Activated naive CD4-positive, alpha-beta T cell treated with anti-CD3 and anti-CD28 coated beads, Interleukin-2, amount 50 U/mL, for 24 hours (primary cell): ENCODE results near the gene TBC1D10A.

ENCODE experiments used
- H3K27ac Mint-ChIP-seq: one replicate; pipeline ENCODE4 v1.8.0; 2021; ENCODE audit warnings: mild to moderate bottlenecking, mixed read lengths
- H3K27me3 Mint-ChIP-seq: one replicate; pipeline ENCODE4 v1.8.0; 2021; ENCODE audit warnings: mixed read lengths
- H3K36me3 Mint-ChIP-seq: one replicate; pipeline ENCODE4 v1.8.0; 2021; ENCODE audit warnings: mixed read lengths
- H3K4me1 Mint-ChIP-seq: one replicate; pipeline ENCODE4 v1.8.0; 2021; ENCODE audit warnings: mixed read lengths
- H3K4me3 Mint-ChIP-seq: one replicate; pipeline ENCODE4 v1.8.0; 2021; ENCODE audit warnings: mild to moderate bottlenecking, mixed read lengths
- H3K9me3 Mint-ChIP-seq: one replicate; pipeline ENCODE4 v1.8.0; 2021; ENCODE audit warnings: mixed read lengths

Gene TBC1D10A

GRCh38 chr22:30326706-30327362, at the start of gene TBC1D10A:
Gene TBC1D10A, minus strand, starts transcription at chr22:30326941. Its CDS starts 60 bp downstream, at chr22:30326881.
- Mint-ChIP-seq H3K9me3 (no peaks in the 10 kb centered on the region), H3K36me3 (peaks cover 4% of the 10 kb centered on the region), H3K27ac (peak within 1 kb of the TSS; percentile 88), H3K4me3 (peak within 1 kb of the TSS; percentile 88), H3K4me1 (peaks cover 43% of the 10 kb centered on the region), H3K27me3 (no peaks in the 10 kb centered on the region)

GRCh38 chr22:30375312-30375849, 48.6 kb upstream of the TBC1D10A start:
- Mint-ChIP-seq H3K4me3 (no peak overlapping the region), H3K36me3 (no peaks in the 10 kb centered on the region), H3K27me3 (no peaks in the 10 kb centered on the region), H3K27ac (no peak overlapping the region), H3K9me3 (no peaks in the 10 kb centered on the region), H3K4me1 (no peaks in the 10 kb centered on the region)

DNA sequence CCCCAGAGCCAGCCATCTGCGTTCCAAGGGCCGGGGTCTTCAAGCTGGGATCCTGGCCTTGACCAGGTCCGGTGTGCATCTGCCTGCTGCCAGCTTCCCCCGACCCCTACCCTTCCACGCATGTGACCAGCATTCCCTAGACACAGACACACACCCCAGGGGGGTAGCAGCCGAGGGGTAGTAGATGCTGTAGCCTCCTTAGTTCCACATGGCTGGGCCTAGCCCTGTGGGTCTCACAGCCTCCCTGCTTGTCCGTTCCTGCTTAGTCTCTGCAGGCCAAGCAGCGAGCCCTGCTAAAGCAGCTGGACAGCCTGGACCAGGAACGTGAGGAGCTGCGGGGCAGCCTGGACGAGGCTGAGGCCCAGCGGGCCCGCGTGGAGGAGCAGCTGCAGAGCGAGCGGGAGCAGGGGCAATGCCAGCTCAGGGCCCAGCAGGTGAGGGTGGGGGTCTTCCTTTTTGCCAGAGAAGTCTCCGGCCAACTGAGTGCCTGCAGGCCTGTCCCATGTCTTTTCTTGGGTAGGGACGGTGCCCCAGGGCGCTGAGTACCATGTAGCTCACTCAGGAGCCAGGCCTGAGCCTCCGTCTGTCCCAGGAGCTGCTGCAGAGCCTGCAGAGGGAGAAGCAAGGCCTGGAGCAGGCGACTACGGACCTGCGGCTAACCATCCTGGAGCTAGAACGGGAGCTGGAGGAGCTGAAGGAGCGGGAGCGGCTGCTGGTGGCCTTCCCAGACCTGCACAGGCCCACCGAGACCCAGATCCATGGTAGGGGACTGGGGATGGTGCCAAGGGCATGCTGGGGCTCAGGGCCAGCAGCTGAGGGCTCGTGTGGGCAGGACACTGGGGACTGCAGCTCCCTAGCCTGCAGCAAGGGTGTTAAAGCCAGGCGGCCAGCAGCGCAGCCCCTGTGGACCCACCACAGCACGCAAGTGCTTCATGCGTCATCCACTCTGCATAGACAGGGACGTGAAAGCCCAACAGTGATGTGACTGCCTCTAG, 46.9 kb upstream of the TBC1D10A start:
- Mint-ChIP-seq H3K4me3 (no peak overlapping the region), H3K27me3 (no peaks in the 10 kb centered on the region), H3K27ac (no peak overlapping the region), H3K36me3 (no peaks in the 10 kb centered on the region), H3K4me1 (no peaks in the 10 kb centered on the region), H3K9me3 (no peaks in the 10 kb centered on the region)

DNA sequence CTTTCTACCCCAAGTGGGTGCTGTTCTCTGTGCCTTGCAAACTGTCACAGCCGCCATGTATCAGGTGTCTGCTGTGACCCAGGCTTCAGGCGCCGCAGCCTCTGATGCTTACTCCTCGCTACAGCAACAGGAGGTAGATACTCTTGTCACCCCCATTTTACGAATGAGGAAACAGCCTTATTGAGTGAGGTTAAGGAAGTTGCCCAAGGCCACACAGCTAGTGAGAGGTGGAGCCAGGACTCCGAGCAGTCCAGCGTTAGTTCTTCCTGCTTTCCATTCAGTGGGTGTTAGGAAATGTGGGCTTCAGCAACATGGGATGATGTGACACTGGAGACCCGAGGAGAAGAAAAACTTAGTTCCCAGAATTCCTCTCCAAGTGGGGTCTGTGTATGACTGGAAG, 46.2 kb upstream of the TBC1D10A start:
- H3K27ac Mint-ChIP-seq, result no peak overlapping the region
- no peaks in the 10 kb centered on the region for H3K36me3 Mint-ChIP-seq
- H3K4me3 Mint-ChIP-seq, result no peak overlapping the region
- H3K27me3 Mint-ChIP-seq, result no peaks in the 10 kb centered on the region
- H3K9me3 Mint-ChIP-seq, result no peaks in the 10 kb centered on the region
- no peaks in the 10 kb centered on the region for H3K4me1 Mint-ChIP-seq

DNA sequence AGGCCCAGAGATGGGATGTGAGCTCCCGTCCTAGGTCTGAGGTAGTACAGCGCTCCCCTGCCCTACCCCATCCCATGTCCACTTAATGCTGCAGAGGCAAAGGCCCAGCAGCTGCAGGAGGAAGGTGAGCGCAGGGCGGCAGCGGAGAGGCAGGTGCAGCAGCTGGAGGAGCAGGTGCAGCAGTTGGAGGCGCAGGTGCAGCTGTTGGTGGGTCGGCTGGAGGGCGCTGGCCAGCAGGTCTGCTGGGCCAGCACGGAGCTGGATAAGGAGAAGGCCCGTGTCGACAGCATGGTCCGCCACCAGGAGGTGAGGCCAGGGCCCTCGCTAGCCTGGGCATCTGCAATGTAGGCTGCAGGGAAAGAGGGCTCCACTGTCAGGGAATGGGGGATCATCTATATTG, 45.2 kb upstream of the TBC1D10A start:
- no peaks in the 10 kb centered on the region for H3K27me3 Mint-ChIP-seq
- H3K9me3 Mint-ChIP-seq, result no peaks in the 10 kb centered on the region
- no peaks in the 10 kb centered on the region for H3K4me1 Mint-ChIP-seq
- H3K27ac Mint-ChIP-seq, result no peak overlapping the region
- no peak overlapping the region for H3K4me3 Mint-ChIP-seq
- no peaks in the 10 kb centered on the region for H3K36me3 Mint-ChIP-seq

- no peak overlapping the region for H3K4me3 Mint-ChIP-seq
- no peaks in the 10 kb centered on the region for H3K4me1 Mint-ChIP-seq
- no peak overlapping the region for H3K27ac Mint-ChIP-seq
- no peaks in the 10 kb centered on the region for H3K9me3 Mint-ChIP-seq
- H3K36me3 Mint-ChIP-seq, result no peaks in the 10 kb centered on the region
- H3K27me3 Mint-ChIP-seq, result no peaks in the 10 kb centered on the region
Measured at GRCh38 chr22:30371321-30371720, 44.6 kb upstream of the TBC1D10A start.

DNA sequence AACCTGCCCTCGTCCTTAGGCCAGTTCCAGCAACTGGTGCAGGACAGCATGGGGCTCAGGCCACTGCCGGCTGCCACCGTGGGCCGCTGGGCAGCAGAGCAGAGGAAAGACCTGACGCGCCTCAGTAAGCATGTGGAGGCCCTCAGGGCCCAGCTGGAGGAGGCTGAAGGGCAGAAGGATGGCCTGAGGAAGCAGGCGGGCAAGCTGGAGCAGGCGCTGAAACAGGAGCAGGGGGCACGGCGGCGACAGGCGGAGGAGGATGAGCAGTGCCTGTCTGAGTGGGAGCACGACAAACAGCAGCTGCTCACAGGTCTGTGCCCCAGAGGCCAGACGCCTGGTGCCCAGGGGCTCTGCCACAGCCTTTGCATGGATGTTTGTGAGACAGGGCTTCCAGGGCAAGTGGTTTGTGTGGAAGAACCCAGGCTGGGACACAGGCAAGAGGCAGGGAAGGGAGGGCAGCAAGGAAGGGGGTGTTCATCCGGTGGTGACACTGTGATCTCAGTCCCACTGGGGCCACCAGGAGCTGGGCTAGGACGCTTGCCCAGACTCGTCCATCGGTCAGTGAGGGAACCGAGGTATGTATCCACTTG, 44.0 kb upstream of the TBC1D10A start:
- Mint-ChIP-seq H3K27ac (no peak overlapping the region), H3K4me1 (no peaks in the 10 kb centered on the region), H3K27me3 (no peaks in the 10 kb centered on the region), H3K9me3 (no peaks in the 10 kb centered on the region), H3K4me3 (no peak overlapping the region), H3K36me3 (no peaks in the 10 kb centered on the region)

- Mint-ChIP-seq H3K27ac (no peak overlapping the region), H3K9me3 (no peaks in the 10 kb centered on the region), H3K4me1 (no peaks in the 10 kb centered on the region), H3K4me3 (no peak overlapping the region), H3K27me3 (no peaks in the 10 kb centered on the region), H3K36me3 (no peaks in the 10 kb centered on the region)
Measured at GRCh38 chr22:30368420-30368819, 41.7 kb upstream of the TBC1D10A start.

DNA sequence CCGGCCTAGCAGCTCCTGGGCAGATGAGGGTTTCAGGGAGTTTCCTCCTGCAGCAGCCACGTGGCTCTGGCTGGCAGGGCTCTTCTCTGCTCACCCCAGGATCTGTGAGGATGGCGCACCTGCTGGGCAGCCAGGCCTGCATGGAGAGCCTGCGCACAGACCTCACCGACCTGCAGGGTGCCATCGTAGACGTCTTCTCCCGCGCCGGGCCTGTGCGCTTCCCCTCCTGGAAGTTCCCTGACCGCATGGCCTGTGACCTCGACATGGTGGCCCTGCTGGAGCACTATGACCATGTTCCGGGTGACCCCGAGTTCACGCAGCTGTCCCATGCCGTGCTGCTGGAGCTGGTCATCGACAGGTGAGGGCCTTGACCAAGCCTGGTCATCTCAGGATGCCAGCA, 39.1 kb upstream of the TBC1D10A start:
- no peaks in the 10 kb centered on the region for H3K27me3 Mint-ChIP-seq
- H3K36me3 Mint-ChIP-seq, result no peaks in the 10 kb centered on the region
- no peaks in the 10 kb centered on the region for H3K9me3 Mint-ChIP-seq
- no peaks in the 10 kb centered on the region for H3K4me1 Mint-ChIP-seq
- no peak overlapping the region for H3K27ac Mint-ChIP-seq
- no peak overlapping the region for H3K4me3 Mint-ChIP-seq

DNA sequence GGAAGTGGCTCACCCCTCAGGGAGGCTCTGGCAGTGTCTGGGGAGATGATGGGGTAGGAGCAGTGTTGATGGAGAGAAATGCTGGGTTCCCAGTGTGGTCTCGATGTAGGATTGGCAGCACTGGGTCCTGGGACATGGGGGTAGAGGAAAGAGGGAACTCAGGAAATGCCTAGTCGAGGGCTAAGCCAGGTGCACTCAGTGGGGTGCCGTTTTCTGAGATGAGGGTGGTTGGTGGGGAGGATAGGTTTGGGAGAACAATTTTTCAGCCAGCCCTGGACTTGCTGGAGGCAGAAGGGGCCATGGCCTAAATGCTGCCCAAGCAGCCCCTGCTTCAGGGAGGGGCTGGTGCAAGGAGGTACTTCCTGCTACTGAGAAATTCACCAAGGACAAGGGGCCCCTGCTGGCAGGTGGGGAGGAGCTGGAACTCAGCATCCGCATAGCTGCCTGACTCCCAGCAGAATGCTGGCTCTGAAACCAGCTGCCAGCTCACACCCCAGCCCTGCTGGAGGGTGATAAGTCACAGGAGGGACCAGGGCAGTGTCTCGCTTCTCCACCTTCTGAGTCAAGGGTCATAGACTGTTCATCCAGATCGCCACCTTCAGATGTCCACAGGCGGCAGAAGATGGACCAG, 36.0 kb upstream of the TBC1D10A start:
- Mint-ChIP-seq H3K4me3 (no peak overlapping the region), H3K27me3 (no peaks in the 10 kb centered on the region), H3K9me3 (no peaks in the 10 kb centered on the region), H3K4me1 (peaks cover 4% of the 10 kb centered on the region), H3K36me3 (no peaks in the 10 kb centered on the region), H3K27ac (peak overlapping the region; percentile 37)

DNA sequence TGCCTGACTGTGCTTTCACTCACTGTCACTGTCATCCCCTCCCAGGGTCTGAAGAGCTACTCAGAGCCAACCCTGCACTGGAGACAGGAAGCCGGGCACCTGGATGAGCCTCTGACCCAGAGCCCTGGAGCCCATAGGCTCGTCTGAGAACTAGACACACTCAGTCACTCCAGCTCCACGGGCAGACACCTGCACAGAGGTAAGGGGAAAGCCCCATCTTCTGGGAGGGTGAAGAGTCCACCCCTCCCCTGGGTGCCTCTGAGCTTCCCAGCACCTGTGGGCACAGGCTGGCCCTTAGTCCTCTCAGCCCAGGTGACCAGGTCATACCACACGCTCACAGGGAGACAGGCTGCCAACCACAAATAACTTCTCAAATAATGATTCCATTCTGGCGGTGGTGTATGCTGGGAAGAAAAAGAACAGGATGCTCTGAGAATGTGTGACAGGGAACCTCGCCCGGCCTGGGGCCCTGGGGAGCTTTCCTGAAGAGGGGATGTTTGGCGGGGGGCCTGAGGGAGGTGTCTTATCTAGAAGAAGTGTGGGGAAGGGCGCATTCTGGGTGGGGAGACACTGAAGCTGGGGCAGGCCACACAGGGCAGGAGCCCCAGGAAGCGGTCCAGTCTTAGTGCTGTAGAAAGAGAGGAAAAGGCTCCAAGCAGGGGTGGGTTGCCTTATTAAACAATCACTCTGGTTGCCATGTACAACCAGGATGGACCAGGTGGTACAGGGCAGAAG, 35.3 kb upstream of the TBC1D10A start:
- Mint-ChIP-seq H3K36me3 (no peaks in the 10 kb centered on the region), H3K4me1 (peaks cover 7% of the 10 kb centered on the region), H3K9me3 (no peaks in the 10 kb centered on the region), H3K27ac (peak overlapping the region; percentile 37), H3K4me3 (no peak overlapping the region), H3K27me3 (no peaks in the 10 kb centered on the region)

- no peak overlapping the region for H3K27ac Mint-ChIP-seq
Measured at GRCh38 chr22:30358541-30358940, 31.8 kb upstream of the TBC1D10A start.

DNA sequence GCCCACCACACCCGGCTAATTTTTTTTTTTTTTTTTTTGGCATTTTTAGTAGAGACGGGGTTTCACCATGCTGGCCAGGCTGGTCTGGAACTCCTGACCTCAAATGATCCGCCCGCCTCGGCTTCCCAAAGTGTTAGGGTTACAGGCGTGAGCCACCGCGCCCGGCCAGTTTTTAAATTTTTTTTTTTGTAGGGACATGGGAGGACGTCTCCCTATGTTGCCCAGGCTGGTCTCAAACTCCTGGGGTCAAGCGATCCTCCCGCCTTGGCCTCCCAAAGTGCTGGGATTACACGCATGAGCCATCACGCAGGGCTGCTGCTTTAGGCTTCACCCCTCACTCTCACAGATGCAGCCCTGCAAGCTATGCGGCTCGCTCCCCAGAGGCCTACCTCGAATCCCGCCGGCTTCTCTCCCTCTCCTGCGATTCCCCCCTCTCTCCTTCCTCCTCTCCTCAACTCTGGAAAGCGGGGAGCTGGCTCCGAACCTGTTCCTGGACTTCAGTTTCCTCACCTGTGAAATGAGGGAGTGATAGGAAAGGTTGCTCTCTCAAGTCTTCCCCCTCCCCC, 31.0 kb upstream of the TBC1D10A start:
- Mint-ChIP-seq H3K27ac (peak overlapping the region; percentile 66), H3K9me3 (no peaks in the 10 kb centered on the region), H3K4me3 (peak overlapping the region; percentile 94), H3K36me3 (peaks cover 11% of the 10 kb centered on the region), H3K27me3 (no peaks in the 10 kb centered on the region), H3K4me1 (peaks cover 43% of the 10 kb centered on the region)

More at GRCh38 chr22:30358541-30358940, 31.8 kb upstream of the TBC1D10A start:
- no peak overlapping the region for H3K4me3 Mint-ChIP-seq
- H3K4me1 Mint-ChIP-seq, result peaks cover 36% of the 10 kb centered on the region
- no peaks in the 10 kb centered on the region for H3K27me3 Mint-ChIP-seq
- H3K9me3 Mint-ChIP-seq, result no peaks in the 10 kb centered on the region
- H3K36me3 Mint-ChIP-seq, result peaks cover 11% of the 10 kb centered on the region

DNA sequence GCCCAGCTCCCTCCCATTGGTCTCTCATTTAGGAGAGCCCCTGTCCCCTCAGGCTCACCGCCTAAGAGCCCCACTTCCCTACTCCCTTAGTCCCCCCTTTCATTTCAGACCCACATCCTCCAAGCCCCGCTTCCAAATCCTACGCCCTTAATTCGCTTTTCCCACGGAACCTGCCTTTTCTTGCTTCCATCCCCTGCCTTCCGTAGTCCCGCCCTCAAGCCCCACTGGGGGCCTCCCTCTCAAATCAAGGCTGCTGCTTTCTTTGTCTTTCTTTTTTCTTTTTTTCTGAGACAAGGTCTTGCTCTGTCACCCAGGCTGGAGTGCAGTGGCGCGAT, 30.5 kb upstream of the TBC1D10A start:
- H3K4me1 Mint-ChIP-seq, result peaks cover 47% of the 10 kb centered on the region
- no peaks in the 10 kb centered on the region for H3K9me3 Mint-ChIP-seq
- peak overlapping the region; percentile 95 for H3K27ac Mint-ChIP-seq
- peaks cover 11% of the 10 kb centered on the region for H3K36me3 Mint-ChIP-seq
- peak overlapping the region; percentile 94 for H3K4me3 Mint-ChIP-seq
- H3K27me3 Mint-ChIP-seq, result no peaks in the 10 kb centered on the region
